DOHH2 (cell line): ENCODE data around the gene DUSP18.

Source experiments
- EZH2phosphoT487 ChIP-seq: fragments of 200-600 bp; sonication (generic); IDR thresholded peaks from 2 replicates; pipeline ENCODE4 v1.6.1; 2017; ENCODE audit warnings: borderline replicate concordance, mild to moderate bottlenecking, antibody characterized with exemption, low read length, moderate library complexity, mixed read lengths
- TF ChIP-seq, protein P1 (sequence below): fragments of 200-600 bp; sonication (generic); IDR thresholded peaks from one replicate; pipeline ENCODE4 v1.5.1; 2014; ENCODE audit warnings: antibody characterized with exemption, mild to moderate bottlenecking, low read depth, low read length; ENCODE audit not compliant: poor library complexity, severe bottlenecking

DNA sequence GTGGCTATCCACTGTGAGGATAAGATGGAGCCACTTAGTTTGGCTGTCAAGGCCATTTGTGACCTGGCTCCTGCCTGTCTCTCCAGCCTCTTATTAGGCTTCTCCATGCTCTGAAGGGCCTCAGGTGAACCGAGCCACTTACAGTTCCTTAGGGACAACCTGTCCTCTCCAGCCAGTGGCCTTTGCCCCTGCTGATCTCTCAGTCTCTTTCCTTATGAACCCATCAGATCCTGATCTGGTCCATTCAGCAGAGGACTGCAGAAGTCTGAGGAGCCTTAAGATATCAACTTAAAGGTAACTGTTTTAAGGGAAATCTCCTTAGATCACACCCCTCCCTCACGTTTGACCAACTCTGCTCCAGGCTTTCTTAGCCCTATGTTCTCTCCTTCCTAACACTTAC, 2.4 kb downstream of the DUSP18 start:
- TF ChIP-seq, protein P1, sequence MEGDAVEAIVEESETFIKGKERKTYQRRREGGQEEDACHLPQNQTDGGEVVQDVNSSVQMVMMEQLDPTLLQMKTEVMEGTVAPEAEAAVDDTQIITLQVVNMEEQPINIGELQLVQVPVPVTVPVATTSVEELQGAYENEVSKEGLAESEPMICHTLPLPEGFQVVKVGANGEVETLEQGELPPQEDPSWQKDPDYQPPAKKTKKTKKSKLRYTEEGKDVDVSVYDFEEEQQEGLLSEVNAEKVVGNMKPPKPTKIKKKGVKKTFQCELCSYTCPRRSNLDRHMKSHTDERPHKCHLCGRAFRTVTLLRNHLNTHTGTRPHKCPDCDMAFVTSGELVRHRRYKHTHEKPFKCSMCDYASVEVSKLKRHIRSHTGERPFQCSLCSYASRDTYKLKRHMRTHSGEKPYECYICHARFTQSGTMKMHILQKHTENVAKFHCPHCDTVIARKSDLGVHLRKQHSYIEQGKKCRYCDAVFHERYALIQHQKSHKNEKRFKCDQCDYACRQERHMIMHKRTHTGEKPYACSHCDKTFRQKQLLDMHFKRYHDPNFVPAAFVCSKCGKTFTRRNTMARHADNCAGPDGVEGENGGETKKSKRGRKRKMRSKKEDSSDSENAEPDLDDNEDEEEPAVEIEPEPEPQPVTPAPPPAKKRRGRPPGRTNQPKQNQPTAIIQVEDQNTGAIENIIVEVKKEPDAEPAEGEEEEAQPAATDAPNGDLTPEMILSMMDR: no peak
- TF ChIP-seq EZH2phosphoT487: no peak
